Astrocyte (in vitro differentiated cells and primary cell): ENCODE results near the gene METTL26.

Source experiments
- EZH2 ChIP-seq: IDR thresholded peaks from 2 replicates; pipeline ENCODE4 v1.6.1; 2012; ENCODE audit warnings: mild to moderate bottlenecking, low read length, inconsistent platforms; ENCODE audit not compliant: insufficient read depth
- TF ChIP-seq, protein P1 (sequence below): IDR thresholded peaks from 2 replicates; pipeline ENCODE4 v1.5.1; 2011; ENCODE audit warnings: low read depth, mild to moderate bottlenecking, inconsistent platforms, low read length, moderate library complexity; ENCODE audit not compliant: insufficient read depth

DNA sequence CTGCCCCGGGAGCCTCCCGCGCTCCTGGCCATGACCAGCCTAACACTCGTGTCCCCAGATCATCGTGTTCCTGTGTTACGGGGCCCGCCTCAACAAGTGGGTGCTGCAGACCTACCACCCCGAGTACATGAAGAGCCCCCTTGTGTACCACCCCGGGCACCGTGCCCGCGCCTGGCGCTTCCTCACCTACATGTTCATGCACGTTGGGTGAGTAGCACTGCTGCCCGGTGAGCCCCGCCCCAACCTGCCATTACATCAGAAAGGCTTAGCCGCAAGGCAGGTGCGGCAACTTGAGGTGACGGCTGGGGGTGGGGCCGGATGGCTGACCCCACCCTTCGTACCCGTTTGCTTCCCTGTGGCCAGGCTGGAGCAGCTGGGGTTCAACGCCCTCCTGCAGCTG lies 40.8 kb upstream of the METTL26 start:
- TF ChIP-seq, protein P1, sequence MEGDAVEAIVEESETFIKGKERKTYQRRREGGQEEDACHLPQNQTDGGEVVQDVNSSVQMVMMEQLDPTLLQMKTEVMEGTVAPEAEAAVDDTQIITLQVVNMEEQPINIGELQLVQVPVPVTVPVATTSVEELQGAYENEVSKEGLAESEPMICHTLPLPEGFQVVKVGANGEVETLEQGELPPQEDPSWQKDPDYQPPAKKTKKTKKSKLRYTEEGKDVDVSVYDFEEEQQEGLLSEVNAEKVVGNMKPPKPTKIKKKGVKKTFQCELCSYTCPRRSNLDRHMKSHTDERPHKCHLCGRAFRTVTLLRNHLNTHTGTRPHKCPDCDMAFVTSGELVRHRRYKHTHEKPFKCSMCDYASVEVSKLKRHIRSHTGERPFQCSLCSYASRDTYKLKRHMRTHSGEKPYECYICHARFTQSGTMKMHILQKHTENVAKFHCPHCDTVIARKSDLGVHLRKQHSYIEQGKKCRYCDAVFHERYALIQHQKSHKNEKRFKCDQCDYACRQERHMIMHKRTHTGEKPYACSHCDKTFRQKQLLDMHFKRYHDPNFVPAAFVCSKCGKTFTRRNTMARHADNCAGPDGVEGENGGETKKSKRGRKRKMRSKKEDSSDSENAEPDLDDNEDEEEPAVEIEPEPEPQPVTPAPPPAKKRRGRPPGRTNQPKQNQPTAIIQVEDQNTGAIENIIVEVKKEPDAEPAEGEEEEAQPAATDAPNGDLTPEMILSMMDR: no peak
- TF ChIP-seq EZH2: no peak
